Liver (tissue), 3 donors: ENCODE measurements around the gene NCF4.

ENCODE experiments used
- CTCF ChIP-seq: fragments of 150-350 bp; IDR thresholded peaks from 2 replicates; pipeline ENCODE4 v1.5.1; 2017; ENCODE audit warnings: improper control_type of control experiment, low read depth, low read length; ENCODE audit not compliant: missing input control
- GABPA ChIP-seq, 2 donors: IDR thresholded peaks in 1 of 2; conservative IDR thresholded peaks in 1 of 2; 2 replicates each; pipeline ENCODE4 v1.6.1; 2016; ENCODE audit warnings: antibody characterized with exemption in 2 of 2, mild to moderate bottlenecking in 1 of 2, moderate library complexity in 1 of 2
- NR2F2 ChIP-seq: IDR thresholded peaks from 2 replicates; pipeline ENCODE4 v1.6.1; 2016; ENCODE audit warnings: antibody characterized with exemption
- RAD21 ChIP-seq, 2 donors: IDR thresholded peaks; 2 replicates each; pipeline ENCODE4 v1.6.1; 2016; ENCODE audit warnings: antibody characterized with exemption in 2 of 2, mild to moderate bottlenecking in 2 of 2
- YY1 ChIP-seq: IDR thresholded peaks from 2 replicates; pipeline ENCODE4 v1.6.1; 2016; ENCODE audit warnings: antibody characterized with exemption, mild to moderate bottlenecking
- donor health status: healthy.
- donor health status: healthy.

GRCh38 chr22:36846949-36847348 lies 13.9 kb upstream of the NCF4 start:
- TF ChIP-seq CTCF (no peak), GABPA (IDR thresholded peaks at IDR 0.05 in 1 of 2, conservative IDR thresholded peaks at IDR 0.05 in 1 of 2) (no peak), RAD21 (IDR thresholded peaks at IDR 0.05) (no peak), NR2F2 (no peak), YY1 (no peak)
